ENCODE measurements around the gene SORCS1.

GRCh38 chr10:106555599-106555998 is 608.9 kb downstream of the SORCS1 start:
- TF ChIP-seq CTCF (IDR thresholded peaks at IDR 0.05): no peak
- TF ChIP-seq POLR2A (IDR thresholded peaks at IDR 0.05): no peak
